Stomach (tissue), 4 donors: ENCODE results near the gene PPID.

Experiments
- CTCF ChIP-seq, 7 experiments: fragments of 450-650 bp in 4 of 7; fragments of 200-600 bp in 3 of 7; sonication (generic) in 3 of 7; IDR thresholded peaks; one replicate each; pipeline ENCODE4 v1.5.1; 2016 to 2019; ENCODE audit warnings: antibody characterized with exemption in 7 of 7, control low read depth in 2 of 7, mild to moderate bottlenecking in 1 of 7
- POLR2A ChIP-seq, 4 donors: fragments of 450-650 bp; IDR thresholded peaks; one replicate each; pipeline ENCODE4 v1.6.1; 2016; ENCODE audit warnings: antibody characterized with exemption in 4 of 4, control low read depth in 2 of 4, mild to moderate bottlenecking in 1 of 4, moderate library complexity in 1 of 4
- POLR2AphosphoS5 ChIP-seq, 3 donors: sonication (generic); formaldehyde crosslinking; IDR thresholded peaks; one replicate each; pipeline ENCODE4 v1.6.1; 2016; ENCODE audit warnings: antibody characterized with exemption in 3 of 3

GRCh38 chr4:158760866-158761265, 37.7 kb upstream of the PPID start:
- TF ChIP-seq CTCF (IDR thresholded peaks at IDR 0.05) (no peak), POLR2A (IDR thresholded peaks at IDR 0.05) (no peak), POLR2AphosphoS5 (IDR thresholded peaks at IDR 0.05) (no peak)
